Peyer's patch (tissue), 4 donors: ENCODE measurements around the gene TCAF1.

Experiments
- CTCF ChIP-seq, 6 experiments: fragments of 450-650 bp in 4 of 6; fragments of 200-600 bp in 2 of 6; sonication (generic) in 1 of 6; IDR thresholded peaks; one replicate each; pipeline ENCODE4 v1.5.1; 2017 to 2019; ENCODE audit warnings: antibody characterized with exemption in 6 of 6, mild to moderate bottlenecking in 3 of 6, moderate library complexity in 1 of 6
- POLR2A ChIP-seq, 2 donors: fragments of 450-650 bp; IDR thresholded peaks; one replicate each; pipeline ENCODE4 v1.5.1; 2017; ENCODE audit warnings: antibody characterized with exemption in 2 of 2, mild to moderate bottlenecking in 2 of 2, moderate library complexity in 2 of 2

- no peak for TF ChIP-seq POLR2A (IDR thresholded peaks at IDR 0.05)
- TF ChIP-seq CTCF (IDR thresholded peaks at IDR 0.05): no peak
These were observed 24.9 kb downstream of the TCAF1 start for GRCh38 chr7:143877098-143877497.
